NCI-H526 treated with DMSO at 0.1 percent for 48 hours (cell line): ENCODE results near the gene POP4.
"Not testable (repeated sequence)": the region's sequence is repeated elsewhere in the genome, so short reads cannot be mapped to it uniquely, and the experiment has no call there.

Experiments used
- DNase-seq: peaks from one replicate; lab custom pipeline; 2025; lab: John Stamatoyannopoulos, UW

The POP4 gene

GRCh38 chr19:29605653-29606419 lies at the start of gene POP4:
POP4 (plus strand) TSS chr19:29606283; CDS start chr19:29606319, 36 bp downstream.
- DNase-seq: peak; percentile 80

DNA sequence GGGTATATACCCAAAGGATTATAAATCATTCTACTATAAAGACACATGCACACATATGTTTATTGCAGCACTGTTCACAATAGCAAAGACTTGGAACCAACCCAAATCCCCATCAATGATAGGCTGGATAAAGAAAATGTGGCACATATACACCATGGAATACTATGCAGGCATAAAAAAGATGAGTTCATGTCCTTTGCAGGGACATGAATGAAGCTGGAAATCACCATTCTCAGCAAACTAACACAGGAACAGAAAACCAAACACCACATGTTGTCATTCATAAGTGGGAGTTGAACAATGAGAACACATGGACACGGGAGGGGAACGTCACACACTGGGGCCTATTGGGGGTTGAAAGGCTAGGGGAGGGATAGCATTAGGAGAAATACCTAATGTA lies 47.0 kb upstream of the POP4 start:
- not testable (repeated sequence) for DNase-seq

GRCh38 chr19:29559743-29560142 lies 46.3 kb upstream of the POP4 start:
- DNase-seq: no peak

GRCh38 chr19:29560313-29561075 lies 45.6 kb upstream of the POP4 start:
- DNase-seq: peak; percentile 13

DNA sequence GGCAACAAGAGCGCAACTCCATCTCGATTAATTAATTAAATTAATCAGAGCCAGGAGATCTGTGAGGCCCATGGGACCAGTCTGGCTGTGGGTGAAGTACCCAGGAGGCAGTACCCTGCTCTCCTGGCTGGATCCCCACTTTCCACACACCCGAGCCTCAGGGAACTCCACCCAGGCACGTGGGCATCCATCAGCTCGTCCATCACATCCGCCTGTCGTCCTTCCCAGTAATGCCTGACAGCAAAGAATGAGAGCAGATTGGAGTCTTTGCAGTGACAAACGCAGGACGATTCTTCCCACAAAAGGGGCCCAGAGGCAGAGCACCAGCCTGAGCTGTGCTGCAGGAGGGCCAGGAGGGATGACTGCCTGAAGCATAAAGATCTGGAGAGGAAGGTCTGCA lies 44.5 kb upstream of the POP4 start:
- DNase-seq: no peak

- DNase-seq: no peak
Measured at GRCh38 chr19:29562299-29563297, 43.5 kb upstream of the POP4 start.

- no peak for DNase-seq
Measured at GRCh38 chr19:29563486-29564101, 42.5 kb upstream of the POP4 start.

DNA sequence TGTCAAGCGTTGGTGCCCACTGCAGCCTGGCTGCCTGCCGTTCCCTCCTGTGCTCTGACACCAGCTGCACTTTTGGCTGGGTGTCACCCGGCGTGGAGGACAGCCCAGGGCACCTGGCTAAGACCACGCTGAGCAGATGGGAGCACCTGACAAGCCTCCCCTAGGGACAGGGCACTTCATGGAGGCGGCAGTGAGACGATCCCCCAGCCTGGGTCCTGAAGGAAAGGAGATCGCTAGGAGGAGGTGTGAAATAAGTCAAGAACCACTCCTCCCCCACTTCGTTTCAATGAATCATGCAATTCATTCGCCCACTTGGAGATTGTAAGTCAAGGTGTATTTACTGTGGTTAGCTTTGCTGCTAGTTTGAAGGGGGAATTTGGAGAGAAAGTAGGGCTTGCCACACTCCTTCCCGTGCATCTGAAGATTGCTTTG lies 41.5 kb upstream of the POP4 start:
- no peak for DNase-seq

GRCh38 chr19:29565171-29565570 lies 40.9 kb upstream of the POP4 start:
- no peak for DNase-seq

DNA sequence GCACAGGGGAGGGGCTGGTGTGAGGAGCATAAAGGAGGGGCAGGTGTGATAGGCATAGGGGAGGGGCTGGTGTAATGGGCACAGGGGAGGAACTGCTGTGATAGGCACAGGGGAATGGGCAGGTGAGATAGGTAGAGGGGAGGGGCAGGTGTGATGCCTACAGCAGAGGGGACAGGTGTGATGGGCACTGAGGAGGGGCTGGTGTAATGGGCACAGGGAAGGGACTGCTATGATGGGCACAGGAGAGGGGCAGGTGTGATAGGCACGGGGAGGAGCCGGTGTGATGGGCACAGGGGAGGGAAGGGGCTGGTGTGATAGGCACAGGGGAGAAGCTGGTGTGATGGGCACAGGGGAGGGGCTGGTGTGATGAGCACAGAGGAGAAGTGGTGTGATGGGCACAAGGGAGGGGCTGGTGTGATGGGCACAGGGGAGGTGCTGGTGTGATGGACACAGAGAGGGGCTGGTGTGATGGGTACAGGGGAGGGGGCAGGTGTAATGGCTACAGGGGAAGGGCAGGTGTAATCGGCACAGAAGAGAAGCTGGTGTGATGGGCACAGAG lies 39.5 kb upstream of the POP4 start:
- DNase-seq: no peak

DNA sequence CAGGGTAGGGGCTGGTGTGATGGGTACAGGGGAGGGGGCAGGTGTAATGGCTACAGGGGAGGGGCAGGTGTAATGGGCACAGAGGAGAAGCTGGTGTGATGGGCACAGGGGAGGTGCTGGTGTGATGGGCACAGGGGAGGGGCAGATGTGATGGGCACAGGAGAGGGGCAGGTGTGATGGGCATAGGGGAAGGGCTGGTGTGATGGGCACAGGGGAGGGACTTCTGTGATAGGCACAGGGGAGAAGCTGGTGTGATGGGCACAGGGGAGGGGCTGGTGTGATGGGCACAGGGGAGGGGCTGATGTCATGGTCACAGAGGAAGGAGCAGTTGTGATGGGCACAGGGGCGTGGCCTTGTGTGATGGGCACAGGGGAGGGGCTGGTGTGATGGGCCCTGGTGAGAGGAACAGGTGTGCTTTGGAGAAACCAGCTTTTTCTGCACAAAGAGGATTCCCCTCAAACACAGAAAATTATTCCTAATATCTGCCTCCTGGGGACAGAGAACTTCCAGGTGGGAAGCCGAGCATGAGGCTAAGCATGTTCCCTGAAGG lies 38.6 kb upstream of the POP4 start:
- DNase-seq: no peak

GRCh38 chr19:29568036-29569025 lies 37.8 kb upstream of the POP4 start:
- DNase-seq: no peak

GRCh38 chr19:29569038-29569911 lies 36.8 kb upstream of the POP4 start:
- no peak for DNase-seq

DNA sequence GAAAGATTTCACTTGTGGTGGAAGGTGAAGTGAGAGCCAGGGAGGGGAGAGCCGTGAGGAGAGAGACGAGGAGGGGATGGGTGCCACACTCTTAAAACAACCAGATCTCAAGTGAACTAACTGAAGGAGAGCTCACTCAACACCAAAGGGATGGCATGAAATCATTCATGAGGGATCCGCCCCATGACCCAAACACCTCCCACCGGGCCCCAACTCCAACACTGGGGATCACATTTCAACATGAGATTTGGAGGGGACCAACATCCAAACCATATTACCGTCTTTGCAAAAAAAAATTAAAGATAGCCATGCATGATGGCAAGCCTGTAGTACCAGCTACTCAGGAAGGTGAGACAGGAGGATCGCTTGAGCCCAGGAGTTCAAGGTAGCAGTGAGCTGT lies 34.9 kb upstream of the POP4 start:
- no peak for DNase-seq

DNA sequence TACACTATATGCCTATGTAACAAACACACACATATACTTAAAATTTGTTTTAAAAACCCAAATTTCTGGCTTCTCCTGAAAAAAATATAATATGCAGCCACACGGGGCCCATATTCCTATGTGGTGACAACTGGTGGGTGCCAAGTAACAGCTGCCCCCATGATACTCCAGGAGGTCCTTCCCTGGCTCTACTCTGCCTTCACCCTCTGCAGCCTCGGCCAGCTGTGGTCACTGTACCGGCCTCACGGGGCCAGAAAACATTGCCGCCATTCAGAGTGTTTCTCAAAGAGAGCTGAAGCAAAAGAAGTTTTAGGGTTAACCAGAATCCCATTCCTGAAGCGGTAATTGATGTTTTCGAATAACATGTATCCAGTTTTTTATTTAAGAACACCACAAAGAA lies 32.6 kb upstream of the POP4 start:
- DNase-seq: no peak

DNA sequence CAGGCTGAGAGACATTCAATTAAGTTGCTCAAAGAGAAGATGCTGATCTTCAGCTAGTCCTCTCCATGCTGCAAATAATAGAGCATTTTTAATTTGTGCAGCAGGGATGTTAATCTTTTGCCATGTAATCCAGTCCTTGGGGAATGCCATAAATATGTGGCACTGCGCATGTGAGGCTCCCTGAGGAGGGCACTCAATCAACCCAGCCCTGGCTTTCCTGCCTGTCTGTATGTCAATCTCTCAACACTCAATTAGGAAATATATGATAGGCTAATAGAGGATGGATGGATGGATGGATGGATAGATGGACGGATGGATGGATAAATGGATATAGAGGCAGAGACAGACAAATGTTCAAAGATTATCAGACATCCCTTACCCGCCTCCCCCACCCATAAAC lies 31.6 kb upstream of the POP4 start:
- DNase-seq: no peak

DNA sequence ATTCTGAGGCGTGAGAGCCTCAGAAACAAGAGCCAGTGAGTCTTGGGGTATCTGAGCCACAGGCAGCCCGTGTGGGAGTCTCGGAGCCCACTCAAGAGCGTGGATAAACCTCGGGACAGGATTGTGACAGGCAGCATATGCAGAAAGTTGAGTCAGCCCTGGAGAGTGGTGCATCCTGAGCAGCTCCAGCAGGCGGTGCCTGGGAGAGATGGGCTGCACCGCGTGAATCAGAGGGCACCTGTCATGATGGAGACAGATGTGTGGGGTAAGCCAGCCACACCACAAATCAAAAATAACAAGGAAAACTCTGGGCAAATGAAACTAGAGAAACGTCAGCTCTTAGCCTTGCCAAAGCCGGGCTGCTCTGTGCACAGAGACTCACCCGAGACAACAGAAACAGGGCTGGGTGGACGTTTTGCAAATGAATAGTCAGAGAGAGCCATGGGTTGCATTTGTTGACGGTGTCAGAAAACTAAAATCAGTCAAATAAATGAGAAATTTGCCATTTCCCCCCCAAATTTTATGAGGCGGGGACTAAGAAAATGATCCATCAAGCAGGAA lies 30.0 kb upstream of the POP4 start:
- DNase-seq: no peak
